ENCODE measurements around the gene PGA5. TPM values are rescaled to one million over a fixed set of nuclear protein-coding genes. Genes with fewer than 3 reads are reported as not detected.

Gene PGA5
- not detected in 2 replicates for total RNA-seq

DNA sequence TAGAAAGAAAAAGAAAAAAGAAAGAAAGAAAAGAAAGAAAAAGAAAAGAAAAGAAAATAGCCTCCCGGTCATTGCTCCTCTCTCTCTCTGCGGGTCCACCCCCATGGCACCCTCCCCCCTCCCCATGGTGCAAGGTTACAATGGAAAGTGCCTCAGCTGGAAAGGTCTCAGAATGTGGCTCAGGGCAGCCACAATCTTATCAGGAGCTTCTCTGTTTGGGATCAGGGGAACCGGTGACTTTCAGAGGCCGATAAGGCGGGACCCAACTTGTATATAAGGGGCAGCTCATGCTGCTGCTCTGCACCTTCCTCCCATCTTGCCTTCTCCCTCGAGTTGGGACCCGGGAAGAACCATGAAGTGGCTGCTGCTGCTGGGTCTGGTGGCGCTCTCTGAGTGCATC lies at the start of gene PGA5:
Gene PGA5, plus strand, starts transcription at position 301 of the 400 bp plus-strand sequence. Its CDS starts 52 bp downstream, at position 353.

DNA sequence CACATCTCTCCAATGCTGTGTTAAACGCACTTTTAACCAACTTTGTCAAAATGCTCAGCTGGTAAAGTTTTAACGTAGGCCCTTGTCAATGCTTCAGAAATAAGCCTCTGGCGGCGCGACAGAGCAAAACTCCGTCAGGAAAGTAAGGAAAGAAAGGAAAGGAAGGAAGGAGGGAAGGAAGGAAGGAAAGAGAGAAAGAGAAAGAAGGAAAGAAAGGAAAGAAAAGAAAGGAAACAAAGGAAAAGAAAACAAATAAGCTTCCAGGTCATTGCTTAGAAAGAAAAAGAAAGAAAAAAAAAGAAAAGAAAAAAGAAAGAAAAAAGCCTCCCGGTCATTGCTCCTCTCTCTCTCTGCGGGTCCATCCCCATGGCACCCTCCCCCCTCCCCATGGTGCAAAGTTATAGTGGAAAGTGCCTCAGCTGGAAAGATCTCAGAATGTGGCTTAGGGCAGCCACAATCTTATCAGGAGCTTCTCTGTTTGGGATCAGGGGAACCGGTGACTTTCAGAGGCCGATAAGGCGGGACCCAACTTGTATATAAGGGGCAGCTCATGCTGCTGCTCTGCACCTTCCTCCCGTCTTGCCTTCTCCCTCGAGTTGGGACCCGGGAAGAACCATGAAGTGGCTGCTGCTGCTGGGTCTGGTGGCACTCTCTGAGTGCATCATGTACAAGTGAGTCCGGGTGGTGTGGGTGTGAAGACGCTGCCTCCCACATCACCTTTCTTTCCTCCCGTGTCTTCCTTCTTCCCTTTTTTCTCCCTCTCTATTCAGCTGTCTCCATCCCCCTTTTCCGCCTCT lies 37.8 kb upstream of the PGA5 start, which contains the start of gene PGA3:
Gene PGA3, plus strand, starts transcription at position 566 of the 797 bp plus-strand sequence. Its CDS starts 50 bp downstream, at position 616.

GRCh38 chr11:61222047-61222446 lies 18.9 kb upstream of the PGA5 start, which contains the start of gene PGA4:
Gene PGA4, plus strand, starts transcription at chr11:61222347. Its CDS starts 54 bp downstream, at chr11:61222401.

GRCh38 chr11:61294717-61295595 lies 54.0 kb downstream of the PGA5 start, which contains the start of gene VWCE:
Gene VWCE, minus strand, starts transcription at chr11:61295316. Its CDS starts 279 bp downstream, at chr11:61295037.

Other genes starting within 250 kb of the PGA5 start
- not detected in 2 replicates for gene CD5, start 138.7 kb upstream of the PGA5 start, total RNA-seq
- 11.8 and 24.8 TPM in 2 replicates for gene VPS37C, start 79.7 kb upstream of the PGA5 start, total RNA-seq
- not detected in 2 replicates for gene PGA3, start 37.7 kb upstream of the PGA5 start, total RNA-seq
- gene PGA4, start 18.8 kb upstream of the PGA5 start, total RNA-seq, result not detected in 2 replicates
- gene VWCE, start 54.1 kb downstream of the PGA5 start, total RNA-seq, result 2.3 and 2.6 TPM in 2 replicates
- gene DDB1, start 91.9 kb downstream of the PGA5 start, total RNA-seq, result 149 and 190 TPM in 2 replicates
- 27.5 and 28.5 TPM in 2 replicates for gene TKFC, start 92.1 kb downstream of the PGA5 start, total RNA-seq
- gene CYB561A3, start 120.7 kb downstream of the PGA5 start, total RNA-seq, result 51.8 and 72.4 TPM in 2 replicates
- gene TMEM138, start 121.2 kb downstream of the PGA5 start, total RNA-seq, result 19.6 and 27.9 TPM in 2 replicates
- 12.4 and 14.0 TPM in 2 replicates for gene TMEM216, start 151.4 kb downstream of the PGA5 start, total RNA-seq
- 38.4 and 44.2 TPM in 2 replicates for gene CPSF7, start 188.8 kb downstream of the PGA5 start, total RNA-seq
- gene SDHAF2, start 188.9 kb downstream of the PGA5 start, total RNA-seq, result 36.4 and 45.3 TPM in 2 replicates